NCI-H526 treated with DMSO at 0.1 percent for 48 hours (cell line): ENCODE measurements around the gene RPS2.
A peak's percentile ranks its signal among the peaks of the same experiment; 100 is the strongest.

Experiments used
- DNase-seq: peaks from one replicate; lab custom pipeline; 2025; lab: John Stamatoyannopoulos, UW

Gene RPS2

DNA sequence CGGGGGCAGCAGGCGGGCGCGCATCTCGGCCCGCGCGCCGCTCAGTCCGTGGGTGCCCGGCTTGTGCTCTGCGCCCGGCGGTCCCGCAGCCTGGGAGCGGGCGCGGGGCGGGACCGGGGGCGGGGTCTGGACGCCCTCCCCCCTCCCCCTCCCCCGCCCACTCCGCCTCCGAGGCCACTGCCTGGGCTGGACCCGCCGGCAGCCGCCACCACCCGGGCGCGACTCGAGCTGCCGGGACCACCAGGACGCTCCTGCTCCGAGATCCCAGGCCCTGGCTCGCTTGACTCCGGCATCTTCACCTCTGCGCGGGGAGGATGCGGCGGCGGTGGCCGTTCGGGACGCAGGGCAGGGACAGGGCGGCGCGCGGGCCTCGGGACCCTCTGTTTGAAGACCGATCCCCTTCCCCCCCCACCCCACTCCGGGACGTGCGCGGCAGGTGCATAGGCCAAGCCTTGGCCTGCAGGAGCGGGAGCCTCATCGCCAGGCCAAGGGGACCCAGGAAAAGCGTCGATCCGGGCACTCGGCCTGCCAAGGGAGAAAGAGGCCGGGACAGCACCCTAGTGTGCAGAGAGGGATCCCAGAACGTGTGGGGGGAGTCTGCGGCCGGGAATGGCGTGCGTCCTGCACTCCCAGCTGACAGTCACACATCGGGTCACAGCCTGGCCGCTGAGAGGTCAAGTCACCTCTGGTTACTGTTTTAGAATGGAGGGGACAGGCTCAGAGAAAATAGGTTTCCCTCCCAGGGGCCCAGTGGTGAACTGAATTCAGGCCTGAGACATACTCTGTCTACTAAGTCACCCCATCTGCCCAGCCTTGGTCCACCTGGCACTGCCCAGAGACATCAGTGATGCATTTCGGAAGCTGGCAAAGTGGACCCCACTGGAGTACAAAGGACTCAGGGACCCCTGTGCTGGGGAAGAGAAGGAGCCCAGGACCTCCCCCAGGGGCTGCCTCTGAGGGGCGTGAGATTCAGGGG lies 46.0 kb downstream of the RPS2 start, which contains the start of gene HS3ST6:
TSS of gene HS3ST6 (minus strand) at position 65 of the 976 bp plus-strand sequence. CDS start 92 bp downstream, outside the sequence.
- DNase-seq = no peak

DNA sequence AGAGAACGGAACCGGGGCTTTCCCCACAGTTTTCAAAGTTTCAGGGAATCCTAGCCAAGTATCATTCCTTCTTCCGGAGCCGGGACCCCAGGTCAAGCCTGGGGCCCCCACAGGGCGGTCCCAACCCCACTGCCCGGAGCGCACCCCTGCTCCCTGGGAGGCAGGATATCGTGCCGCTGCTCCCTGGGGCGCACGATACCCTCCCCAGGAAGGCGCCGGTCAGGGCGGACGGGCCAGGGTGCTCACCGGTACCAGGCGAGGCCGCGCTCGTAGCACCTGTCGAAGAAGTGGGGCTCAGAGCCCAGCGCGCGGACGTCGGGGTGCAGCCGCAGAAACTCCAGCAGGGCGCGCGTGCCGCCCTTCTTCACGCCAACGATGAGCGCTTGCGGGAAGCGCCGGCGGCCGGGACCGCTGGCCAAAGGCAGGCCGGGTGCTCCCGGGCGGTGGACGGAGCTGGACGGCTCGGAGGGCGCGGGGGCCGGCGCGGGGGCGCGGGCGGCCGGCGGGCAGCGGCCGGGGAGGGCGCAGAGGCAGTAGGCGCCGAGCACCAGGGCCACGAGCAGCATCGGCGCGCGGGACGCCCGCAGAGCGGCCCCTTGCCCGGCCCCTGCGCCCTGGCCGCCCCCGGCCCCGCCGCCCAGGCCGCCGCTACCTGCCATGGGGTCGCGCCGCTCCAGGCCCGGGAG lies 46.8 kb downstream of the RPS2 start:
- no peak for DNase-seq

DNA sequence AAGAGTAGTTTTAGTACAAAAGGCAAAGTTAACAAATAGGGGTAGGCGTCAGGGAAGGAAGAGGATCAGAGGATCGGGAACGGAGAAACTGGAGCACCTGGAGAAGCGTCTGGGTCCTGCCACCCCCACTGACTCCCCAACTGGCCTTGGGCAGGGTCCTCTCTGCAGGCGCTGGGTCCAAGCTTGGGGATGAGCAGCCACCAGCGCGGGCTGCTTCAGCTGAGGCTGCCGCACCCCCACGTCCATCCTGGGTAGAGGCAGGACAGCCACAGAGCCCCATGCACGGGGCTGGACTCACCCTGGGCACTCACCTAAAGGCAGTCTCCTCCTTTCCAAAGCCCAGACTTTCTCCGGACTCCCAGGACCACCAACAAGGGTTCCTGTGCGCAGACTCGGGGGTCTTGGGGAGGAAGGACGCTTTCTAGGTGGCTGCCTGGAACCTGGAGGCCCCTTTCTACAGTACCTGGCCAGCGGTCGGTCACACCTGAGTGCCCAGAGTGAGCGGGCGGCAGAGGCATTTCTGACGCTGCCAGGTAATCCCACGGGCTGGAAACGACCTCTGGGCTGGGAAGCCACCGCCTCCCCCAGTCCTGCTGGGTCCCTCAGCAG lies 47.5 kb downstream of the RPS2 start:
- DNase-seq = no peak

GRCh38 chr16:1916640-1916990 lies 48.0 kb downstream of the RPS2 start:
- DNase-seq = no peak

- no peak for DNase-seq
Observed at GRCh38 chr16:1915732-1916639, 48.6 kb downstream of the RPS2 start.

GRCh38 chr16:1914988-1915387 lies 49.6 kb downstream of the RPS2 start:
- no peak for DNase-seq

- DNase-seq = no peak
Observed at GRCh38 chr16:1914084-1914608, 50.5 kb downstream of the RPS2 start.

GRCh38 chr16:1913327-1914083 lies 51.1 kb downstream of the RPS2 start:
- peak; percentile 19 for DNase-seq

GRCh38 chr16:1912215-1912543 lies 52.4 kb downstream of the RPS2 start:
- DNase-seq = no peak
